PFSK-1 (cell line): Measurements from ENCODE around the gene ZBTB12.

Experiments
- FOXP2 ChIP-seq: optimal IDR thresholded peaks from 2 replicates; pipeline ENCODE3; 2011; ENCODE audit warnings: borderline replicate concordance, control low read depth, inconsistent platforms; ENCODE audit not compliant: insufficient read depth; ENCODE audit errors: extremely low read length, extremely low read depth
- POLR2AphosphoS5 ChIP-seq: IDR thresholded peaks from 2 replicates; pipeline ENCODE4 v1.6.1; 2012; ENCODE audit warnings: low read depth, mild to moderate bottlenecking, control low read depth, low read length, moderate library complexity
- SIN3A ChIP-seq: IDR thresholded peaks from 2 replicates; pipeline ENCODE4 v1.6.1; 2012; ENCODE audit warnings: mild to moderate bottlenecking, low read length, moderate library complexity, borderline replicate concordance; ENCODE audit not compliant: insufficient read depth
- TAF1 ChIP-seq: IDR thresholded peaks from 2 replicates; pipeline ENCODE4 v1.6.1; 2012; ENCODE audit warnings: low read length, control low read depth, borderline replicate concordance; ENCODE audit not compliant: insufficient read depth
- TF ChIP-seq, protein P1 (sequence below), 2 experiments: IDR thresholded peaks; 2 replicates each; pipeline versions ENCODE4 v1.6.1 to v1.8.0; 2011 to 2012; ENCODE audit warnings: low read depth in 2 of 2, low read length in 2 of 2, control low read depth in 1 of 2, inconsistent platforms in 1 of 2, mild to moderate bottlenecking in 1 of 2, moderate library complexity in 1 of 2; ENCODE audit not compliant: insufficient read depth in 1 of 2

DNA sequence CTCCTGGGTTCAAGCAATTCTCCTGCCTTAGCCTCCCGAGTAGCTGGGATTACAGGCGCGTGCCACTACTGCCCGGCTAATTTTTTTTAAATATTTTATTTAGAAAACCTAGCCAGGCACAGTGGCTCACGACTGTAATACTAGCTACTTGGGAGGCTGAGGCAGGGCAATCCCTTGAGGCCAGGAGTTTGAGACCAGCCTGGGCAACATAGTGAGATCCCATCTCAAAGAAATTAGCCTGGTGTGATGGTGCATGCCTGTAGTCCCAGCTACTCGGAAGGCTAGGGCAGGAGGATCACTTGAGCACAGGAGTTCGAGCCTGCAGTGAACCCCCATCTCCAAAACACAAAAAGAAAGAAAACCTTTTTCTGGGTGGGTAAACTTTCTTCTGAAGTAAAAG lies 25.5 kb downstream of the ZBTB12 start:
- TF ChIP-seq POLR2AphosphoS5 (no peak), SIN3A (no peak), TAF1 (no peak), FOXP2 (no peak)
- TF ChIP-seq, protein P1, sequence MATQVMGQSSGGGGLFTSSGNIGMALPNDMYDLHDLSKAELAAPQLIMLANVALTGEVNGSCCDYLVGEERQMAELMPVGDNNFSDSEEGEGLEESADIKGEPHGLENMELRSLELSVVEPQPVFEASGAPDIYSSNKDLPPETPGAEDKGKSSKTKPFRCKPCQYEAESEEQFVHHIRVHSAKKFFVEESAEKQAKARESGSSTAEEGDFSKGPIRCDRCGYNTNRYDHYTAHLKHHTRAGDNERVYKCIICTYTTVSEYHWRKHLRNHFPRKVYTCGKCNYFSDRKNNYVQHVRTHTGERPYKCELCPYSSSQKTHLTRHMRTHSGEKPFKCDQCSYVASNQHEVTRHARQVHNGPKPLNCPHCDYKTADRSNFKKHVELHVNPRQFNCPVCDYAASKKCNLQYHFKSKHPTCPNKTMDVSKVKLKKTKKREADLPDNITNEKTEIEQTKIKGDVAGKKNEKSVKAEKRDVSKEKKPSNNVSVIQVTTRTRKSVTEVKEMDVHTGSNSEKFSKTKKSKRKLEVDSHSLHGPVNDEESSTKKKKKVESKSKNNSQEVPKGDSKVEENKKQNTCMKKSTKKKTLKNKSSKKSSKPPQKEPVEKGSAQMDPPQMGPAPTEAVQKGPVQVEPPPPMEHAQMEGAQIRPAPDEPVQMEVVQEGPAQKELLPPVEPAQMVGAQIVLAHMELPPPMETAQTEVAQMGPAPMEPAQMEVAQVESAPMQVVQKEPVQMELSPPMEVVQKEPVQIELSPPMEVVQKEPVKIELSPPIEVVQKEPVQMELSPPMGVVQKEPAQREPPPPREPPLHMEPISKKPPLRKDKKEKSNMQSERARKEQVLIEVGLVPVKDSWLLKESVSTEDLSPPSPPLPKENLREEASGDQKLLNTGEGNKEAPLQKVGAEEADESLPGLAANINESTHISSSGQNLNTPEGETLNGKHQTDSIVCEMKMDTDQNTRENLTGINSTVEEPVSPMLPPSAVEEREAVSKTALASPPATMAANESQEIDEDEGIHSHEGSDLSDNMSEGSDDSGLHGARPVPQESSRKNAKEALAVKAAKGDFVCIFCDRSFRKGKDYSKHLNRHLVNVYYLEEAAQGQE (IDR thresholded peaks at IDR 0.05; ENCODE audit: insufficient read depth in 1 of 2, low read depth in 2 of 2, low read length in 2 of 2) = no peak
